TTC549 (cell line): ENCODE measurements around the gene RIMBP2.
"Not testable (repeated sequence)": the region's sequence is repeated elsewhere in the genome, so short reads cannot be mapped to it uniquely, and the experiment has no call there.

Source experiments
- FAIRE-seq: peaks from 2 replicates; lab custom pipeline; 2012; peaks lifted over from hg19 to GRCh38; lab: Jason Lieb, UNC

Gene RIMBP2

GRCh38 chr12:130715998-130716968 lies at the start of gene RIMBP2:
TSS of gene RIMBP2 (minus strand) at chr12:130716299. CDS start at chr12:130479013, 237,286 bp downstream.
- no peak for FAIRE-seq

- no peak for FAIRE-seq
These were observed 49.1 kb upstream of the RIMBP2 start for GRCh38 chr12:130765186-130765659.

- FAIRE-seq = no peak
These were observed 48.5 kb upstream of the RIMBP2 start for GRCh38 chr12:130764475-130765185.

- FAIRE-seq = no peak
These were observed 48.0 kb upstream of the RIMBP2 start for GRCh38 chr12:130764073-130764472.

- FAIRE-seq = no peak
These were observed 46.2 kb upstream of the RIMBP2 start for GRCh38 chr12:130762319-130762675.

- FAIRE-seq = no peak
These were observed 45.6 kb upstream of the RIMBP2 start for GRCh38 chr12:130761537-130762318.

GRCh38 chr12:130754234-130754901 lies 38.3 kb upstream of the RIMBP2 start:
- no peak for FAIRE-seq

GRCh38 chr12:130752692-130753230 lies 36.7 kb upstream of the RIMBP2 start:
- FAIRE-seq = no peak

GRCh38 chr12:130752037-130752436 lies 35.9 kb upstream of the RIMBP2 start:
- FAIRE-seq = not testable (repeated sequence)

- no peak for FAIRE-seq
These were observed 32.7 kb upstream of the RIMBP2 start for GRCh38 chr12:130748786-130749185.

GRCh38 chr12:130747867-130748740 lies 32.0 kb upstream of the RIMBP2 start:
- no peak for FAIRE-seq

- no peak for FAIRE-seq
These were observed 30.4 kb upstream of the RIMBP2 start for GRCh38 chr12:130746546-130746945.

GRCh38 chr12:130745921-130746320 lies 29.8 kb upstream of the RIMBP2 start:
- FAIRE-seq = peak; percentile 60

- no peak for FAIRE-seq
These were observed 28.2 kb upstream of the RIMBP2 start for GRCh38 chr12:130744274-130744673.

- FAIRE-seq = no peak
These were observed 27.5 kb upstream of the RIMBP2 start for GRCh38 chr12:130743606-130744005.

GRCh38 chr12:130743176-130743575 lies 27.1 kb upstream of the RIMBP2 start:
- no peak for FAIRE-seq

GRCh38 chr12:130742716-130743115 lies 26.6 kb upstream of the RIMBP2 start:
- no peak for FAIRE-seq

GRCh38 chr12:130742112-130742511 lies 26.0 kb upstream of the RIMBP2 start:
- FAIRE-seq = no peak

GRCh38 chr12:130739571-130739970 lies 23.5 kb upstream of the RIMBP2 start:
- FAIRE-seq = no peak

- FAIRE-seq = not testable (repeated sequence)
These were observed 22.3 kb upstream of the RIMBP2 start for GRCh38 chr12:130738403-130738802.
